ENCODE measurements around the gene POLR3E.

DNA sequence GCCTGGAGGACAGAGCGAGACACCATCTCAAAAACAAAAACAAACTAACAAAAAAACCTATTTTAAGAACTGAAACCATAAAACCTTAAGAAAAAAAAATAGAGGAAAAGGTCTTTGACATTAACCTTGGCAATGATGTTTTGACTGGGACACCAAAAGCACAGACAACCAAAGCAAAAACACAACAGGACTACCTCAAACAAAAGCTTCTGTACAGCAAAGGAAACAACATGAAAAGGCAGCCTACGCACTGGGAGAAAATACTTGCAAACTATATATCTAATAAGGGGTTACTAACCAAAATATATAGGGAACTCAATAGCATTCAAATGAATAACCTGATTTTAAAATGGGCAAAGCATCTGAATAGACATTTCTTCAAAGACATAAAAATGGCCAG, 44.9 kb downstream of the POLR3E start:
- TF ChIP-seq, protein P1, sequence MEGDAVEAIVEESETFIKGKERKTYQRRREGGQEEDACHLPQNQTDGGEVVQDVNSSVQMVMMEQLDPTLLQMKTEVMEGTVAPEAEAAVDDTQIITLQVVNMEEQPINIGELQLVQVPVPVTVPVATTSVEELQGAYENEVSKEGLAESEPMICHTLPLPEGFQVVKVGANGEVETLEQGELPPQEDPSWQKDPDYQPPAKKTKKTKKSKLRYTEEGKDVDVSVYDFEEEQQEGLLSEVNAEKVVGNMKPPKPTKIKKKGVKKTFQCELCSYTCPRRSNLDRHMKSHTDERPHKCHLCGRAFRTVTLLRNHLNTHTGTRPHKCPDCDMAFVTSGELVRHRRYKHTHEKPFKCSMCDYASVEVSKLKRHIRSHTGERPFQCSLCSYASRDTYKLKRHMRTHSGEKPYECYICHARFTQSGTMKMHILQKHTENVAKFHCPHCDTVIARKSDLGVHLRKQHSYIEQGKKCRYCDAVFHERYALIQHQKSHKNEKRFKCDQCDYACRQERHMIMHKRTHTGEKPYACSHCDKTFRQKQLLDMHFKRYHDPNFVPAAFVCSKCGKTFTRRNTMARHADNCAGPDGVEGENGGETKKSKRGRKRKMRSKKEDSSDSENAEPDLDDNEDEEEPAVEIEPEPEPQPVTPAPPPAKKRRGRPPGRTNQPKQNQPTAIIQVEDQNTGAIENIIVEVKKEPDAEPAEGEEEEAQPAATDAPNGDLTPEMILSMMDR (IDR thresholded peaks at IDR 0.05): no peak
- TF ChIP-seq POLR2A (IDR thresholded peaks at IDR 0.05): no peak

All from esophagus squamous epithelium (tissue), 4 donors.